ENCODE data around the gene PRICKLE4.

Gene PRICKLE4

GRCh38 chr6:41813469-41813868 lies 32.9 kb downstream of the PRICKLE4 start:
- TF ChIP-seq CTCF (IDR thresholded peaks at IDR 0.05; ENCODE audit: low read depth, low read length), result no peak
- no peak for DNase-seq (ENCODE audit: extremely low read depth, low read depth)

GRCh38 chr6:41813956-41814355 lies 33.4 kb downstream of the PRICKLE4 start:
- TF ChIP-seq CTCF (IDR thresholded peaks at IDR 0.05; ENCODE audit: low read depth, low read length), result no peak

GRCh38 chr6:41814629-41815028 lies 34.0 kb downstream of the PRICKLE4 start:
- no peak for DNase-seq (ENCODE audit: extremely low read depth, low read depth)
- TF ChIP-seq CTCF (IDR thresholded peaks at IDR 0.05; ENCODE audit: low read depth, low read length), result no peak

More at GRCh38 chr6:41813956-41814355, 33.4 kb downstream of the PRICKLE4 start:
- DNase-seq (ENCODE audit: extremely low read depth, low read depth), result no peak

- no peak for TF ChIP-seq CTCF (IDR thresholded peaks at IDR 0.05; ENCODE audit: low read depth, low read length)
- DNase-seq (ENCODE audit: extremely low read depth, low read depth), result no peak
Observed at GRCh38 chr6:41815587-41815986, 35.0 kb downstream of the PRICKLE4 start.

- no peak for TF ChIP-seq CTCF (IDR thresholded peaks at IDR 0.05; ENCODE audit: low read depth, low read length)
- no peak for DNase-seq (ENCODE audit: extremely low read depth, low read depth)
Observed at GRCh38 chr6:41818271-41819054, 37.9 kb downstream of the PRICKLE4 start.

GRCh38 chr6:41821266-41821665 lies 40.7 kb downstream of the PRICKLE4 start:
- DNase-seq (ENCODE audit: extremely low read depth, low read depth), result no peak
- TF ChIP-seq CTCF (IDR thresholded peaks at IDR 0.05; ENCODE audit: low read depth, low read length), result no peak

- DNase-seq (ENCODE audit: extremely low read depth, low read depth), result no peak
Observed at GRCh38 chr6:41822021-41822420, 41.4 kb downstream of the PRICKLE4 start.

More at GRCh38 chr6:41822021-41822420, 41.4 kb downstream of the PRICKLE4 start:
- no peak for TF ChIP-seq CTCF (IDR thresholded peaks at IDR 0.05; ENCODE audit: low read depth, low read length)
